Dendritic cell treated with granulocyte-macrophage colony-stimulating factor and Interleukin-4, amounts not matched to agents 40 ng/mL and 50 ng/mL, for 4 days (primary cell): ENCODE measurements around the gene STUB1.
"Not testable (repeated sequence)": the region's sequence is repeated elsewhere in the genome, so short reads cannot be mapped to it uniquely, and the experiment has no call there.

Experiments
- H3K27ac Mint-ChIP-seq: one replicate; pipeline ENCODE4 v1.8.0; 2022; ENCODE audit warnings: mild to moderate bottlenecking, mixed read lengths
- H3K27me3 Mint-ChIP-seq: one replicate; pipeline ENCODE4 v1.8.0; 2022; ENCODE audit warnings: mild to moderate bottlenecking, mixed read lengths
- H3K36me3 Mint-ChIP-seq: one replicate; pipeline ENCODE4 v1.8.0; 2022; ENCODE audit warnings: low read depth, mixed read lengths
- H3K4me1 Mint-ChIP-seq: one replicate; pipeline ENCODE4 v1.8.0; 2022; ENCODE audit warnings: low read depth, mixed read lengths
- H3K4me3 Mint-ChIP-seq: one replicate; pipeline ENCODE4 v1.8.0; 2022; ENCODE audit warnings: mild to moderate bottlenecking, moderate library complexity, mixed read lengths
- H3K9me3 Mint-ChIP-seq: one replicate; pipeline ENCODE4 v1.8.0; 2022; ENCODE audit warnings: mixed read lengths
- intact Hi-C: fragments of 100-400 bp; cut with micrococcal nuclease; formaldehyde crosslinking; loops from one replicate; pipeline ENCODE4 v1.15.0; 2022

The STUB1 gene

DNA sequence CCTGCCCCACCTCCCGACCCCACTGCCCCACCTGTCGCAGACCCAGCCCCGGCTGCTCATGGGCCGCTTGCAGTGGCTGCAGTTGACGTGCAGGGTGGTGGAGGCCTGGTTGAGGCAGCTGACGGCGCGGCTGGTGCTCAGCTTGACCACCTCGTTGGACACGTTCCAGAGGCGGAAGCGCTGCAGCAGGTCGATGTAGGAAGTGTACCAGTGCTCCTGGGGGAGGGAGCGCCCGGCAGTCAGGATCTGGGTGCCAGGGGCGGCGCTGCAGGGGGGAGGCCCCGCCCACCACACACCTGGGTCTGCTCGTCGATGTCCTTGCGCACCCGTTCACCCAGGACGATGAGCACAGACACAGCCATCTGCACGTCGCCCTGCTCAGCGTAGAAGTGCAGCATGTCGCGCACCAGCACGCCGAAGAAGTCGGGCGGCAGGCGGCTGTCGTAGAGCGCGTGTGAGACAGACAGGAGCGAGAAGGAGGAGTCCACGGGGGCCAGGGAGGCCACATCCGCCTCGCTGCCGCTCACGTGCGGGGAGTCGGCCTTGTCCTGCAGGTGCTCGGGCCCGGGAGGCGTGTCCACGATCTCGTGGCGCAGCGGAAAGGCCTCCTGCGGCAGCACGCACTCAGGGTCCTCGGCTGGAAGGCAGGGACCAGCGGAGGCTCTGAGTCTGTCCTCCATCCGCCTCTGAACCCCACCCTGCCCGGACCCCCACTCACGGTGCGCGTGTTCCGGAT, 4.9 kb downstream of the STUB1 start:
- Mint-ChIP-seq H3K27ac (peak overlapping the region; percentile 87), H3K4me3 (no peak overlapping the region), H3K36me3 (peaks cover 77% of the 10 kb centered on the region), H3K9me3 (no peaks in the 10 kb centered on the region), H3K4me1 (peaks cover 75% of the 10 kb centered on the region), H3K27me3 (no peaks in the 10 kb centered on the region)
- intact Hi-C loops, result no loop called here

DNA sequence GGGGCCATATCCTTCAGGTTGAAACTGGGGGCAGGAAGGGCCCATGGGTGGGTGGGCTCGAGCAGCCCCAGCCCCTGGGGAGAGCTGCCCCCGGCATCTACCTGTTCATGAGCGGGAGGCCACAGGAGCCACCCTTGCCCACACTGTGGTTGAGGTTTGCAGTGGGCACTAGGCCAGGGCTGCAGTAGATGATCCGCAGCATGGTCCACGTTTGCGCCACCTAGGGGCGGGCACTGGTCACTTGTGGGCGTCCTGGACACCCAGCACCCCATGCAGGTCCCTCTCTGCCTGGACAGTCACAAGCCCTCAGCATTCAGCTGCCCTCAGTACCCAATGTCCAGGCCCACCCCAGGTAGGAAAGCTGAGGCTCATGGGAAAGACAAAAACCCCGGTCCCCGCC, 5.8 kb downstream of the STUB1 start:
- intact Hi-C loops, result no loop called here
- no peaks in the 10 kb centered on the region for H3K9me3 Mint-ChIP-seq
- H3K27ac Mint-ChIP-seq, result peak overlapping the region; percentile 87
- peak overlapping the region; percentile 17 for H3K4me3 Mint-ChIP-seq
- peaks cover 76% of the 10 kb centered on the region for H3K4me1 Mint-ChIP-seq
- H3K36me3 Mint-ChIP-seq, result peaks cover 76% of the 10 kb centered on the region
- peaks cover 4% of the 10 kb centered on the region for H3K27me3 Mint-ChIP-seq

GRCh38 chr16:686459-687260, 6.5 kb downstream of the STUB1 start:
- peaks cover 11% of the 10 kb centered on the region for H3K27me3 Mint-ChIP-seq
- no peaks in the 10 kb centered on the region for H3K9me3 Mint-ChIP-seq
- peaks cover 69% of the 10 kb centered on the region for H3K36me3 Mint-ChIP-seq
- no peak overlapping the region for H3K27ac Mint-ChIP-seq
- peaks cover 72% of the 10 kb centered on the region for H3K4me1 Mint-ChIP-seq
- intact Hi-C loops, result no loop called here
- H3K4me3 Mint-ChIP-seq, result no peak overlapping the region

GRCh38 chr16:687499-687898, 7.3 kb downstream of the STUB1 start:
- H3K4me3 Mint-ChIP-seq, result no peak overlapping the region
- intact Hi-C loops, result no loop called here

DNA sequence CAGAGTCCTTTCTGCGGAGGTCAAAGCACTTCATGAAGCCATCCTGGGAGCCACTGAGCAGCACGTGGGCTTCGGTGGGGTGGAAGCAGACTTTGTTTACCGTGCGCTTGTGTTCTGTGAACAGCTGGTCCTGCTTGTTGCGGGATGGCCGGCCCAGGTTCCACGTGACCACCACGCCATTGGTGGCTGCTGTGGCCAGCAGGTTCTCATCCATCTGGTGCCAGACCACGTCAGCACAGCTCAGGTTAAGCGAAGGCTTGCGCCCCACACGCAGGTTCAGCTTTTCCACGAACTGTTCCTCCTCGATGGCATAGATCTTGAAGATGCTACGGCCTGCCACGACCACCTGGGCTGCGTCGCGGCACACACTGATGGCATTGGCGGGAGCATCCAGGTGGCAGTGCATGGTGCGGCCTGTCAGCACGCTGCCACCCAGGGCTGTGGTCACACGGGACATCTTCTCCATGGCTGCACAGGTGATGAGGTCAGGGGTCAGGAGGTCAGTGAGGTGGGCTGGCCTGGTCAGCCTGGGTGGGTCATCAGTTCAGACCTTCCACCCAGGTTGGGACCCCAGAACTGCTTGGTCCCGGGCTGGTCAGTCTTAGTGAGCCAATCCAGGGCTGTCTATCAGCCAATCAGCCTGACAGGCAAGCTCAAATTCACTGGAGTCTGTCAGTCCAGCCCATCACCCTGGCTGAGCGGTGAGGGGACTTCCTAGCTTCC, 9.1 kb downstream of the STUB1 start:
- Mint-ChIP-seq H3K27ac (peak overlapping the region; percentile 93), H3K4me3 (peak overlapping the region; percentile 97), H3K36me3 (peaks cover 42% of the 10 kb centered on the region), H3K27me3 (peaks cover 35% of the 10 kb centered on the region), H3K4me1 (peaks cover 54% of the 10 kb centered on the region), H3K9me3 (no peaks in the 10 kb centered on the region)
- intact Hi-C loops, result no loop called here

More at GRCh38 chr16:687499-687898, 7.3 kb downstream of the STUB1 start:
- Mint-ChIP-seq H3K4me1 (peaks cover 63% of the 10 kb centered on the region), H3K27me3 (peaks cover 18% of the 10 kb centered on the region), H3K27ac (no peak overlapping the region), H3K36me3 (peaks cover 61% of the 10 kb centered on the region), H3K9me3 (no peaks in the 10 kb centered on the region)

DNA sequence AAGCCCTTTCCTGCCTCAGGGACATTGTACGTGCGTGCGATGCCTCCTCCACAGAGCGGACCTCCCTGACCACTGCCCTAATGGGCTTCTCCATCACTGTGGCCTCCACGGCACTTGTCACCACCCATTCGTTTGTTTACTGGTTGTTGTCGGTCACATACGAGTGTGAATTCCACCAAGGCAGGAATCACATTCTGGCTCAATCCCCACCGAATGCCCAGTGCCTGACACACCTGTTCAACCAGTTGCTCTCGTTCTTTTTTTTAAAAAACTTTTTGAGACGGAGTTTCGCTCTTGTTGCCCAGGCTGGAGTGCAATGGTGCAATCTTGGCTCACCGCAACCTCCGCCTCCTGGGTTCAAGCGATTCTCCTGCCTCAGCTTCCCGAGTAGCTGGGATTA, 11.0 kb downstream of the STUB1 start:
- Mint-ChIP-seq H3K4me1 (peaks cover 47% of the 10 kb centered on the region), H3K4me3 (peak overlapping the region; percentile 49)

GRCh38 chr16:692356-693108, 12.3 kb downstream of the STUB1 start:
- Mint-ChIP-seq H3K27ac (no peak overlapping the region), H3K4me3 (no peak overlapping the region), H3K36me3 (peaks cover 10% of the 10 kb centered on the region), H3K4me1 (peaks cover 43% of the 10 kb centered on the region), H3K27me3 (peaks cover 64% of the 10 kb centered on the region), H3K9me3 (no peaks in the 10 kb centered on the region)
- intact Hi-C loops, result no loop called here

More for the DNA sequence above, 11.0 kb downstream of the STUB1 start:
- peaks cover 52% of the 10 kb centered on the region for H3K27me3 Mint-ChIP-seq
- peaks cover 23% of the 10 kb centered on the region for H3K36me3 Mint-ChIP-seq
- H3K27ac Mint-ChIP-seq, result peak overlapping the region; percentile 93
- intact Hi-C loops, H3K9me3 Mint-ChIP-seq: not testable (repeated sequence)

GRCh38 chr16:693364-693763, 13.2 kb downstream of the STUB1 start:
- H3K9me3 Mint-ChIP-seq, result no peaks in the 10 kb centered on the region
- peaks cover 43% of the 10 kb centered on the region for H3K4me1 Mint-ChIP-seq
- peaks cover 7% of the 10 kb centered on the region for H3K36me3 Mint-ChIP-seq
- no peak overlapping the region for H3K4me3 Mint-ChIP-seq
- H3K27me3 Mint-ChIP-seq, result peaks cover 72% of the 10 kb centered on the region
- H3K27ac Mint-ChIP-seq, result no peak overlapping the region
- intact Hi-C loops, result no loop called here

DNA sequence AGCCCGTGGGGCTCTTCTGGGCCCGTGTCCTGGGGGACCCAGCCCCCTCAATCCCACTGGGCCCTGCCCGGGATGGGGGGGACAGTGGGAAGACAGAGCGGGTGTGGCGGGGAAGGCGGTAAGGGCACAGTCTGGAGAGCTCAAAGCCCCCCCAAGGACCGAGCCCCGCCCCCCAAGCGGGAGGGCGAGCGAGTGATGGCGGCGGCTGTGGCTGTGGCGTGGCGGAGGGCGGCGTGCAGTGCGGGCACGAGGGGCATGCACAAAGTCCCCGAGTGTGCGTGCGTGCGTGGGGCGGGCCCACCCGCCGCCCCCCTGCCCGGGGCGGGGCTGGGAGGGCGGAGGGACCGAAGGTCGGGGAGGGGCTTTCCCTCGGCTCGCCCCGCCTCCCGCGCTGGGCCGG, 13.6 kb downstream of the STUB1 start:
- no peaks in the 10 kb centered on the region for H3K9me3 Mint-ChIP-seq
- H3K4me1 Mint-ChIP-seq, result peaks cover 39% of the 10 kb centered on the region
- H3K4me3 Mint-ChIP-seq, result no peak overlapping the region
- peaks cover 76% of the 10 kb centered on the region for H3K27me3 Mint-ChIP-seq
- peaks cover 7% of the 10 kb centered on the region for H3K36me3 Mint-ChIP-seq
- intact Hi-C loops, result no loop called here
- H3K27ac Mint-ChIP-seq, result no peak overlapping the region

DNA sequence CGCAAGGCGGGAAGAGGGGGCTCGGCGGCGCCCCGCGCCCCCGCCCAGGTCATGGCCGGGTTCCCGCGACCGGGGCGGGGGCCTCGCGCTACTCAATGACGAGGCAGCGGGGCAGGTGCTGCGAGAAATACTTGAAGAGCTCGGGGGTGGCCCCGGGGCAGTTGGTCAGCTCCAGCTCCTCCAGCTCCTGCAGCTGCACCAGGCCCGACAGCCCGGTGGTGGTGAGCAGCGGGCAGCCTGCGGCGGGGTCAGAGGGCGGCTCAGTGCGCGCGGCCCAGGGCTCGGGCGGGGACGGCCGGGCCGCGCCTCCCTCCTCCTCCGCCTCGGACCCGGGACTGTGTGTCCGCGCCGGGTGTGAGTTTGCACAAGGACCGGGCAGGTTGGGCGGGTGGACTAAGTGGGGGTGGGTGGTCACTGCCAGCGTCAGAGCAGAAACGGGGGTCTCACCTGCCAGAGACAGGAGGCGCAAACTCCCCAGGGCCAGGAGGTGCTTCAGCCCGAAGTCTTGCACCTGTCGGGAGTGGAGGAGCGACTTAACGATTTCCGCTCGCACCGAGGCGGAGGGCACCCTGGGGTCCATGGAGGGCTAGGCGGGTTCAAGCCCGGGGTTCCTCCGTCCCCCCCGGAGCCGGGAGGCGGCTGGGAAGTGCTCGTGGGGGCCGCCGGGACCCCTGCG, 14.1 kb downstream of the STUB1 start:
- peaks cover 82% of the 10 kb centered on the region for H3K27me3 Mint-ChIP-seq
- H3K9me3 Mint-ChIP-seq, result no peaks in the 10 kb centered on the region
- peaks cover 7% of the 10 kb centered on the region for H3K36me3 Mint-ChIP-seq
- no peak overlapping the region for H3K27ac Mint-ChIP-seq
- H3K4me3 Mint-ChIP-seq, result peak overlapping the region; percentile 34
- peaks cover 33% of the 10 kb centered on the region for H3K4me1 Mint-ChIP-seq
- intact Hi-C loops, result no loop called here

GRCh38 chr16:694863-695354, 14.7 kb downstream of the STUB1 start:
- peaks cover 3% of the 10 kb centered on the region for H3K36me3 Mint-ChIP-seq
- intact Hi-C loops, result no loop called here

DNA sequence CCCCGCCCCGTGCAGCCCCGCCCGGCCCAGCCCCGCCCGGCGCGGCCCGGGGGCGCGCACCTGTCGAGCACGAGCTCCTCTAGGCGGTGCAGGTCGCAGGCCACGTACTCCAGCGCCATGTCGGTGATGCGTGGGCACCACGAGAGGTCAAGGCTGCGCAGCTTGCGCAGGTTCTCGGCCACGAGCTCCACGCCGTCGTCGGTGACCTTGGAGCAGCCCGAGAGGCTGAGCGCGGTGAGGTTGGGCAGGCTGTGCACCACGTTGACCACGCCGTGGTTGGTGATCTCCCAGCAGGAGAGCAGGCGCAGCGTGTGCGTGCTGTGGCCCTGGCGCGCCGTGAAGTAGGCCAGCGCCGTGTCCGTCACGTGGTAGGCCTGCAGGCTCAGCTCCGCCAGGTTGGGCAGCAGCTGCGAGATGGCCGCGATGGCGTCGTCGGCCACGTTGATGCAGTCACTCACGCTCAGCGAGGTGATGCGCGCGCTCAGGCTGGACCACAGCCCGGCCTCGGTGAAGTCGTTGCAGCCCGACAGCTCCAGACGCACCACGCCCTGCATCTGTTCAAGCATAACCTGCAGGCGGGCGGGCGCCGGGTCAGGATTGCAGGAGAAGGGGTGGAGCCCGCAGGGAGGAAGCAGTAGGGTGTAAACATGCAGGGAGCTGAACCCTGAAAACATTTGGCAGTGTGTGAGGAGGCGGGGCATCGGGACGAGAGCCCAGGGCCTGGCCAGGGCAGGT, 15.3 kb downstream of the STUB1 start:
- H3K27ac Mint-ChIP-seq, result no peak overlapping the region

More at GRCh38 chr16:694863-695354, 14.7 kb downstream of the STUB1 start:
- Mint-ChIP-seq H3K4me3 (no peak overlapping the region), H3K27ac (no peak overlapping the region), H3K9me3 (no peaks in the 10 kb centered on the region), H3K4me1 (peaks cover 28% of the 10 kb centered on the region), H3K27me3 (peaks cover 88% of the 10 kb centered on the region)

More for the DNA sequence above, 15.3 kb downstream of the STUB1 start:
- peak overlapping the region; percentile 34 for H3K4me3 Mint-ChIP-seq
- no peaks in the 10 kb centered on the region for H3K9me3 Mint-ChIP-seq
- H3K4me1 Mint-ChIP-seq, result peaks cover 27% of the 10 kb centered on the region
- peaks cover 92% of the 10 kb centered on the region for H3K27me3 Mint-ChIP-seq
- no peaks in the 10 kb centered on the region for H3K36me3 Mint-ChIP-seq
- intact Hi-C loops, result no loop called here
